Stromal cell of bone marrow (primary cell): ENCODE results near the gene TNFRSF1B.
"Not testable (repeated sequence)": the region's sequence is repeated elsewhere in the genome, so short reads cannot be mapped to it uniquely, and the experiment has no call there.

Experiments
- DNase-seq: peaks from one replicate; pipeline ENCODE4 v3.0.0-alpha.2; 2012; ENCODE audit warnings: low read depth

Gene TNFRSF1B

DNA sequence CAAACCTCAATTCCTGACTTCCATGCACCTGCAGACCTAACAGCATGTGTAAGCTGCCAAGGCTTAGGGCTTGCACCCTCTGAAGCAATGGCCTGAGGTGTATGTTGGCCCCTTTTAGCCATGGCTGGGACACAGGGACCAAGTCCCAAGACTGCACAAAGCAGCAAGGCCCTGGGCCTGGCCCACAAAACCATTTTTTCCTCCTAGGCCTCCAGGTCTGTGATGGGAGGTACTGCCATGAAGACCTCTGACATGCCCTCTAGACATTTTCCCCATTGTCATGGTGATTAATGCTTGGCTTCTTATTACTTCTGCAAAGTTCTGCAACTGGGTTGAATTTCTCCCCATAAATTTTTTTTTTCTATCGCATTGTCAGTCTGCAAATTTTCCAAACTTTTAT, 55.9 kb downstream of the TNFRSF1B start:
- DNase-seq: not testable (repeated sequence)

- DNase-seq: not testable (repeated sequence)
Observed at GRCh38 chr1:12224092-12224491, 57.3 kb downstream of the TNFRSF1B start.

GRCh38 chr1:12228979-12229378, 62.2 kb downstream of the TNFRSF1B start:
- DNase-seq: no peak

GRCh38 chr1:12229386-12229834, 62.6 kb downstream of the TNFRSF1B start:
- no peak for DNase-seq

DNA sequence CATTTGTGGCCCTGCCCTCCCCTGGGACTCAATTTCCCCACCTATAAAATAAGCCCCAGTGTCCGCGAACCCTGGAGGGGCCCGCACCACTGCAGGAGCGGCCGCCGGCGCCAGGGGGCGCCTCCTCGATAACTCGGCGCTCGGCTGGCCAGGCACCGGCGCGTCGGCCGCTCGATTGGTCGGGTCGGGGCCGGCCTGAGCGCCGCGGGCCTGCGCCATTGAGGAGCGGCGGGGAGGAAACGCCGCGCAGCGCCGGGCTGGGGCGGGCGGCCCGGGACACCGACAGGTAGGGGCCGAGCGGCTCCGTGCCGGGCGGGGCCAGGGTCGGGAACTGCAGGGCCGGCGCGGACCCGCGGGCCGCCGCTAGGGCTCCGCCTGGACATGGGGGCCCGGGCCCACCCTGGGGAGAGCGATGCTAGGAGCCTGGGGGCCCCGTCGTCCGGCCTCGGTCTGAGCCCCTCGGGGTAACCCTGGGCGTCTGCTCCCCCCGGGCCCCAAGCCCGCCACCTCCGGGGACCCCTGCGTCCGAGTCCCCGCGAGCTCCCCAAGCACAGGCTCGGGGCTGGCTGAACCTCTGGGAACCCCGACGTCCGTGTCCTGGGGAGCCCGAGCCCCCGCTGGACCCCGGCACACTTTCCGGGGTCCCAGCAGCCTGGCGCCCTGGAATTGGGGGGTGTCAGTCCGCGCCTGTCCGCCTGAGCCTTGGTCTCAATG, 63.2 kb downstream of the TNFRSF1B start, which contains the start of gene VPS13D:
VPS13D (plus strand) TSS at position 196 of the 714 bp plus-strand sequence. CDS start 4,237 bp downstream, outside the sequence.
- peak; percentile 63 for DNase-seq

GRCh38 chr1:12230549-12231275, 63.9 kb downstream of the TNFRSF1B start:
- peak; percentile 13 for DNase-seq

GRCh38 chr1:12231276-12231595, 64.4 kb downstream of the TNFRSF1B start:
- no peak for DNase-seq

DNA sequence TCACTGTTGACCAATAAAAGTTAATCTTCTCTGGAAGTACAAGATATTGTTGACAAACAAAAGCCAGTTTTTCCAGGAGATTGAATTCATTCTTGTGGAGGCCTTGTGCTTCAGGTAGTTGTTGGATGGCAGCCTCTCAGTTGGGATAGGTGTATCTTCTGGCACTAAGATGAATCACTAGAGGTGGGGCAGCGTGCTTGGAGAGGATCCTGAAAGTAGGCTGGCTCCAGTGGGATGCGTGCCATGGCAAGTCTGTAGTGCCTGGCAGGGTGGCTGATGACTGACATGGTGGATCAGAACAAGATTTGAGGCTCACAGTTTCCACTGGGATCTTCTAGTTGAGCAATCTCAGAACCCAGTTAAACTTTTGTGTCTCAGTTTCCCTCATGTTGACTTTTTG, 65.4 kb downstream of the TNFRSF1B start:
- DNase-seq: no peak

GRCh38 chr1:12244078-12244477, 77.3 kb downstream of the TNFRSF1B start:
- DNase-seq: no peak

GRCh38 chr1:12244585-12244984, 77.8 kb downstream of the TNFRSF1B start:
- no peak for DNase-seq

- DNase-seq: peak; percentile 18
Observed at GRCh38 chr1:12245116-12245515, 78.3 kb downstream of the TNFRSF1B start.

- DNase-seq: no peak
Observed at GRCh38 chr1:12245733-12246132, 78.9 kb downstream of the TNFRSF1B start.

- DNase-seq: no peak
Observed at GRCh38 chr1:12246584-12246983, 79.8 kb downstream of the TNFRSF1B start.

DNA sequence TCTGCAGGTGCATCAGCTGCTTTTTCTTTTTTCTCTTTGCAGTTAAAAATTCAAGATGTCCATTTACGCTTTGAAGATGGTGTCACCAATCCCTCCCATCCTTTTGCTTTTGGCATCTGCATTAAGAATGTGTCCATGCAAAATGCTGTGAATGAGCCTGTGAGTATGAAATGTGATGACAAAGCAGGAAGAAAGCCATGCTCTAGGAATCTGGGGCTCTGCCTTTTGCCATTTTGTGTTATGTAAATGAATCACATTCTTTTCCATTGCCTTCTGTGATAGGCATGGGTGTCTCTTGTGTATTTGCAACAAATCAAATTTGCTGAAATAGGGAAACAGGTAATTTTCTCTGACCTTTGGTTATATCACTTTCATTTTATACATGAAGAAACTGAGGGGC, 82.4 kb downstream of the TNFRSF1B start:
- peak; percentile 55 for DNase-seq

- no peak for DNase-seq
Observed at GRCh38 chr1:12249748-12250147, 83.0 kb downstream of the TNFRSF1B start.

- no peak for DNase-seq
Observed at GRCh38 chr1:12251442-12251841, 84.7 kb downstream of the TNFRSF1B start.

DNA sequence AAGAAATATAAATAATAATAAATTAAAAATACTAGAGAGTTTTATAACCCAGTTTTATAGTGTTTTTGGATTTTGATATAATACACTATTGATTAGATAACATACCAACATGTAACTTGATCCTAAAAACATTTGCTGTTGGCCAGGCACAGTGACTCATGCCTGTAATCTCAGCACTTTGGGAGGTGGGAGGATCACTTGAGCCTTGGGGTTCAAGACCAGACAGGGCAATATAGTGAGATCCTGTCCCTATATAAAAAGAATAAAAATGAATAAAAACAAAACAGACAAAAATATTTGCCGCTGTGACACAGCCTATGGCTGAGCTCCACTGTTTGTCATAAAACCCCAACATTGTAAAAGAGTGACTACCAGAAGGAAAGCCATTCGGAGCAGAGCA, 89.1 kb downstream of the TNFRSF1B start:
- DNase-seq: no peak

GRCh38 chr1:12258272-12258671, 91.5 kb downstream of the TNFRSF1B start:
- DNase-seq: no peak
